Pancreas (tissue), 10 donors: Measurements from ENCODE around the gene PTPN2. TPM values are rescaled to one million over a fixed set of nuclear protein-coding genes. Genes with fewer than 3 reads are reported as not detected.

Experiments
- ATAC-seq, 4 donors: fragments of 200-7000 bp; cut with Tn5 transposase; one replicate each; pipeline versions ENCODE4 v1.8.0 to v1.9.1; 2020; ENCODE audit warnings: mild to moderate bottlenecking in 4 of 4, moderate library complexity in 4 of 4
- DNase-seq, 6 donors: peaks; one replicate each; pipeline ENCODE4 v3.0.0-alpha.2; 2020
- FAIRE-seq: peaks from 2 replicates; lab custom pipeline; 2012; peaks lifted over from hg19 to GRCh38; lab: Jason Lieb, UNC
- H3K27ac ChIP-seq, 4 donors: fragments of 200-600 bp; sonication (generic); 1 replicate in 3 of 4; 2 replicates in 1 of 4; pipeline versions ENCODE4 v1.5.0 to v1.8.0; 2020
- H3K27me3 ChIP-seq, 4 donors: fragments of 200-600 bp; one replicate each; pipeline ENCODE4 v1.8.0; 2021
- H3K36me3 ChIP-seq, 3 donors: fragments of 200-600 bp; sonication (generic) in 1 of 3; one replicate each; pipeline versions ENCODE4 v1.5.0 to v1.8.0; 2020 to 2021
- H3K4me1 ChIP-seq, 3 donors: fragments of 200-600 bp; one replicate each; pipeline ENCODE4 v1.8.0; 2021
- H3K4me3 ChIP-seq, 4 donors: fragments of 200-600 bp; sonication (generic) in 2 of 4; one replicate each; pipeline versions ENCODE4 v1.5.0 to v1.8.0; 2020 to 2021
- H3K9me3 ChIP-seq, 4 donors: fragments of 200-600 bp; one replicate each; pipeline ENCODE4 v1.8.0; 2021
- CTCF ChIP-seq, 4 donors: fragments of 200-600 bp; sonication (generic) in 3 of 4; IDR thresholded peaks; one replicate each; pipeline versions ENCODE4 v1.5.0 to v1.8.0; 2021; ENCODE audit warnings: antibody characterized with exemption in 4 of 4
- WGBS, 2 donors: extraction: QIAGEN DNeasy Blood & Tissue Kit; methylation state at CpG; one replicate each; pipeline ENCODE4 v1.1.7; 2013; 5-methylcytosine and 5-hydroxymethylcytosine counted together
- intact Hi-C, 3 donors: fragments of 100-400 bp; cut with DNase I; formaldehyde crosslinking; loops; one replicate each; pipeline versions ENCODE4 v1.11.1 to v1.14.2; 2022
- polyA plus RNA-seq, 2 donors: library from polyadenylated mRNA; stranded (reverse); fragments of 200-250 nt; gene quantifications; one replicate each; pipeline ENCODE4 v1.2.3, GENCODE V29; 2013
- total RNA-seq, 6 donors: library from RNA; stranded (reverse); fragmentation: NEBNext Ultra II Directional in 4 of 6; extraction: Animal tissue kit (Norgen Biotek cat#: 25700) in 4 of 6; gene quantifications; one replicate each; pipeline versions ENCODE4 v1.2.1 to v1.2.4, GENCODE V29; 2021 to 2023
- donor health status: healthy with polysubstance abuse.
- donor health status: DM: no; HTN: no; CAD: no; lungs with moderate emphysema.
- donor health status: DM: no; HTN: no; CAD: no.
- donor health status: control.
- donor health status: control.
- donor health status: Bipolar disorder and iron deficiency.
- donor health status: DM: yes; HTN: yes; CAD: no.
- donor health status: DM: no; HTN: no; CAD: no.
- donor health status: DM: no; HTN: no; CAD: no.
- donor health status: DM: yes; HTN: yes; CAD: no.

The PTPN2 gene
- total and polyA plus RNA-seq, 8 donors = 22.8 to 37.1 (median 26.3) TPM

- 47 to 52% methylated on average over 7 of the region's 7 CpGs for WGBS, 2 donors
- FAIRE-seq = no peak
- intact Hi-C loops = no loop called here
- Histone ChIP-seq H3K9me3 (no peaks in the 10 kb centered on the region), H3K36me3 (no peaks in the 10 kb centered on the region), H3K4me1 (no peaks in the 10 kb centered on the region), H3K27me3 (no peaks in the 10 kb centered on the region), H3K4me3 (no peak overlapping the region), H3K27ac (no peak overlapping the region)
- no peak for ATAC-seq
- no peak for TF ChIP-seq CTCF (IDR thresholded peaks at IDR 0.05)
- DNase-seq = no peak
Observed at GRCh38 chr18:12921178-12921577, 37.1 kb upstream of the PTPN2 start.

DNA sequence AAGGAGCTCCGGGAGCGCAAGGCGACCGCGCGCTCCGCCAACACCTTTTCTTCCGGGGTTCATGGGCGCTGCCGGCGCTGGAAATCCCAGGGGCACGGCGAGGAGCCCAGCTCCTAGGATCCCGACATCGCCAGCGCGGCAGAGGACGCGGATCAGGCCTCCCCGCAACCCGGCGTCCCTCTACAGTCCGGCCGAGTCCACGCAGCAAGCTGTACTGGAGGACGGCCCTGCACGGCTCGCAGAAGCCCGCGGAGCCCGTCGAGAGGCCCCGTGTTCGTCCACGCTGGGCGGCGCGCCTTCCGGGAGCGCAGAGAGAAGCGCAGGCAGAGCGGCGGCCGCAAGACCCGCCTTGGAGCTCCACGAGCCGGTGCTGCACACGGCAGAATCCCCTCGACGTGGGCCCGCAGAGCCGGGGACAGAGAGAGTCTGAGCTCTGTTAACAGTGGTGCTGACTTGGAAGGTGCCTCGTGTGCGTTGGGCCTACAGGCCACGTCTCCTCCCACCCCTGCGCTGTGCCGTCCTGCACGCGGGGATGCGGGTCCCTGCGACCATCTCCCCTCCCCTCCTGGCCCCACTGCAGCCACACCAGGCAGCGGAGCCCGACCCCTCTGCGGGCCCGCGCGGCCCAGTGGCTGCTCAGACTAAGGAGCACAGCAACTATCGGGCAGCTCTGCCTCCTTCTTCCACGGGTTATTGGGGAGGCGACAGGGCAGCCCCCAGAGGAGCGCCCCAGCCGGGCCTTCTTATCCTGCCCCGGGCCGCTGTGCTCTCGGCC lies 28.1 kb upstream of the PTPN2 start:
- intact Hi-C loops = no loop called here
- FAIRE-seq (no peak), DNase-seq (peak in 1 of 6 donors; percentile 55), ATAC-seq (peak in 2 of 4 donors; percentile 23 to 36)
- no peak overlapping the region for H3K27ac ChIP-seq
- TF ChIP-seq CTCF (IDR thresholded peaks at IDR 0.05) = no peak
- no peaks in the 10 kb centered on the region for H3K36me3 ChIP-seq
- 38 to 43% methylated on average over 69 to 75 of the region's 75 CpGs for WGBS, 2 donors
- no peaks in the 10 kb centered on the region for H3K4me1 ChIP-seq
- peaks cover 0 to 3% (median 0%) of the 10 kb centered on the region in 4 donors for H3K27me3 ChIP-seq
- no peaks in the 10 kb centered on the region for H3K9me3 ChIP-seq
- H3K4me3 ChIP-seq = peak overlapping the region in 2 of 4 donors; percentile 11 to 43

GRCh38 chr18:12911025-12911928 lies 27.2 kb upstream of the PTPN2 start:
- WGBS, 2 donors = 13 to 17% methylated on average over 68 to 75 of the region's 75 CpGs
- Histone ChIP-seq H3K27ac (no peak overlapping the region), H3K27me3 (peaks cover 0 to 3% (median 0%) of the 10 kb centered on the region in 4 donors), H3K4me3 (peak overlapping the region in 3 of 4 donors; percentile 11 to 43 (median 12)), H3K4me1 (no peaks in the 10 kb centered on the region), H3K9me3 (no peaks in the 10 kb centered on the region), H3K36me3 (no peaks in the 10 kb centered on the region)
- no peak for TF ChIP-seq CTCF (IDR thresholded peaks at IDR 0.05)
- ATAC-seq = peak; percentile 38 to 80 (median 65)
- peak in 2 of 6 donors; percentile 68 for DNase-seq
- intact Hi-C loops = no loop called here
- no peak for FAIRE-seq

DNA sequence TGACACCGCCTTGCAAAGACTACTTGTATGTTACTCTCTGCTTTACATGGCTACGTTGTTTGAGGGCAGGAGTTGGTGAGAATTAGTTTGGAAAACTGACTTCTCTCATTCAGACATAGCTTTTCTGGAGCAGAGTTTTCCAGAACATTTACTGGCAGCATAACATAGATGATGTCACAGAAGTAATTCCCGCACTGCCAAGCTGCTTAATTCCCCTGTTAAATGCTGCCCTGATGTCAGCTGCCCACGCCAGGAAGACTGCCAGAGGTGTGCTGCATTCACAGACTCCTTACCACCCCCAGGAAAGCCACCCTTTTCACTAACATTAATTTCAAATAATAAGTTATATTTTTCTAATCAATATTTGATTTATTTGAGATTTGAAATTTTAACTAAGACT lies 24.7 kb upstream of the PTPN2 start:
- peaks cover 0 to 3% (median 0%) of the 10 kb centered on the region in 4 donors for H3K27me3 ChIP-seq
- ATAC-seq = no peak
- H3K4me3 ChIP-seq = no peak overlapping the region

More for the DNA sequence above, 24.7 kb upstream of the PTPN2 start:
- WGBS, 2 donors = 64 to 76% methylated on average over 4 of the region's 4 CpGs
- Histone ChIP-seq H3K9me3 (no peaks in the 10 kb centered on the region), H3K27ac (no peak overlapping the region), H3K4me1 (no peaks in the 10 kb centered on the region), H3K36me3 (no peaks in the 10 kb centered on the region)
- FAIRE-seq = no peak
- intact Hi-C loops = no loop called here
- TF ChIP-seq CTCF (IDR thresholded peaks at IDR 0.05) = no peak
- DNase-seq = no peak
